HCT116 (cell line): ENCODE results near the gene ZNF789.

ENCODE experiments used
- CTCF ChIP-seq, 3 experiments: fragments of 200-600 bp in 1 of 3; sonication (generic) in 1 of 3; IDR thresholded peaks in 2 of 3; conservative IDR thresholded peaks in 1 of 3; 2 replicates each; pipeline ENCODE4 v1.5.1; 2012 to 2017; ENCODE audit warnings: low read depth in 2 of 3, low read length in 2 of 3, antibody characterized with exemption in 1 of 3, borderline replicate concordance in 1 of 3, control low read depth in 1 of 3, mild to moderate bottlenecking in 1 of 3, mixed read lengths in 1 of 3, mixed run types in 1 of 3, moderate library complexity in 1 of 3; ENCODE audit not compliant: insufficient read depth in 1 of 3
- RAD21 ChIP-seq: IDR thresholded peaks from 2 replicates; pipeline ENCODE4 v1.6.1; 2012; ENCODE audit warnings: low read depth, mild to moderate bottlenecking

- no peak for TF ChIP-seq CTCF (IDR thresholded peaks at IDR 0.05 in 2 of 3, conservative IDR thresholded peaks at IDR 0.05 in 1 of 3; ENCODE audit: borderline replicate concordance in 1 of 3, insufficient read depth in 1 of 3, low read depth in 2 of 3, low read length in 2 of 3)
- TF ChIP-seq RAD21: no peak
These were observed 34.6 kb upstream of the ZNF789 start for GRCh38 chr7:99437946-99438572.
